K562 (cell line): ENCODE data around the gene IL11. TPM values are rescaled to one million over a fixed set of nuclear protein-coding genes. Genes with fewer than 3 reads are reported as not detected.

Experiments
- AFF4 ChIP-seq: sonication (generic); formaldehyde crosslinking; IDR thresholded peaks from 2 replicates; pipeline ENCODE4 v1.8.0; 2023; ENCODE audit warnings: mild to moderate bottlenecking, missing genetic modification reagents
- CAMTA2 ChIP-seq: fragments of 250-450 bp; sonication (Bioruptor Pico); conservative IDR thresholded peaks from 2 replicates; pipeline ENCODE4 v1.5.1; 2022
- CBX5 ChIP-seq: IDR thresholded peaks from 2 replicates; pipeline ENCODE4 v1.6.1; 2014; ENCODE audit warnings: low read depth, borderline replicate concordance
- CHD1 ChIP-seq: fragments of 200-600 bp; sonication (generic); IDR thresholded peaks from one replicate; pipeline ENCODE4 v1.6.1; 2012; ENCODE audit warnings: mild to moderate bottlenecking, moderate library complexity, low read length, inconsistent platforms
- DEAF1 ChIP-seq: fragments of 450-650 bp; formaldehyde crosslinking; IDR thresholded peaks from 2 replicates; pipeline ENCODE4 v1.4.0; 2020; ENCODE audit warnings: mild to moderate bottlenecking, moderate library complexity
- E2F1 ChIP-seq: sonication (generic); formaldehyde crosslinking; IDR thresholded peaks from 2 replicates; pipeline ENCODE4 v1.8.1; 2023; ENCODE audit warnings: mild to moderate bottlenecking, missing genetic modification reagents, moderate library complexity
- FOXP1 ChIP-seq: sonication (generic); formaldehyde crosslinking; IDR thresholded peaks from 2 replicates; pipeline ENCODE4 v1.8.0; 2022; ENCODE audit warnings: mild to moderate bottlenecking, missing genetic modification reagents
- KDM5B ChIP-seq: fragments of 200-600 bp; sonication (generic); IDR thresholded peaks from 2 replicates; pipeline ENCODE4 v1.6.1; 2012; ENCODE audit warnings: low read depth, mild to moderate bottlenecking, moderate library complexity, low read length, control low read depth, inconsistent platforms; ENCODE audit not compliant: insufficient replicate concordance
- NFATC3 ChIP-seq: fragments of 450-650 bp; IDR thresholded peaks from 2 replicates; pipeline ENCODE4 v1.6.1; 2017; ENCODE audit warnings: mild to moderate bottlenecking
- PHF21A ChIP-seq: fragments of 450-650 bp; IDR thresholded peaks from 2 replicates; pipeline ENCODE4 v1.6.1; 2017; ENCODE audit warnings: low read depth, borderline replicate concordance
- PHF8 ChIP-seq: fragments of 200-600 bp; sonication (generic); IDR thresholded peaks from 2 replicates; pipeline ENCODE4 v1.6.1; 2012; ENCODE audit warnings: mixed run types, mild to moderate bottlenecking, inconsistent platforms, low read length, moderate library complexity, borderline replicate concordance
- RBM15 ChIP-seq: fragments of 200-400 bp; formaldehyde crosslinking; IDR thresholded peaks from 2 replicates; pipeline ENCODE4 v1.6.1; 2018; ENCODE audit warnings: mild to moderate bottlenecking, low read length, moderate library complexity; ENCODE audit not compliant: insufficient read depth
- TBP ChIP-seq: optimal IDR thresholded peaks from 2 replicates; pipeline ENCODE3; 2011; ENCODE audit warnings: low read depth, low read length, improper control_type of control experiment
- TSC22D4 ChIP-seq: fragments of 450-650 bp; IDR thresholded peaks from 2 replicates; pipeline ENCODE4 v1.6.1; 2016; ENCODE audit warnings: missing genetic modification characterization, missing biosample characterization, control low read depth
- ZBTB1 ChIP-seq: sonication (generic); formaldehyde crosslinking; IDR thresholded peaks from 2 replicates; pipeline ENCODE4 v1.8.1; 2023; ENCODE audit warnings: missing genetic modification reagents, low read depth, mild to moderate bottlenecking, borderline replicate concordance
- ZBTB33 ChIP-seq: sonication (generic); formaldehyde crosslinking; IDR thresholded peaks from 2 replicates; pipeline ENCODE4 v1.8.1; 2023; ENCODE audit warnings: mild to moderate bottlenecking, missing genetic modification reagents
- ZBTB8A ChIP-seq: fragments of 450-650 bp; IDR thresholded peaks from 2 replicates; pipeline ENCODE4 v1.6.1; 2018; ENCODE audit warnings: mild to moderate bottlenecking, moderate library complexity; ENCODE audit not compliant: partially characterized antibody
- ZNF232 ChIP-seq: sonication (generic); formaldehyde crosslinking; IDR thresholded peaks from 2 replicates; pipeline ENCODE4 v1.8.0; 2022; ENCODE audit warnings: mild to moderate bottlenecking, missing genetic modification reagents
- polyA plus RNA-seq, 8 experiments: library from polyadenylated mRNA; depleted of rRNA in 4 of 8; stranded (reverse) in 5 of 8; unstranded in 3 of 8; fragments of >200 nt; fragmentation: Nextera tagmentation in 2 of 8; fragmentation: Illumina TruSeq in 1 of 8; extraction: Ambion mirVana in 2 of 8; extraction: Trizol in 1 of 8; gene quantifications; 2 replicates each; pipeline versions ENCODE4 v1.2.1 to v1.2.3, GENCODE V29; 2011 to 2014; ENCODE audit warnings: inconsistent platforms in 1 of 8, missing spikeins in 1 of 8
- total RNA-seq, 7 experiments: library from RNA; depleted of rRNA in 6 of 7; stranded (reverse); fragments of >200 nt in 6 of 7; fragmentation: Illumina TruSeq in 2 of 7; extraction: Trizol in 2 of 7; gene quantifications; 2 replicates each; pipeline versions ENCODE4 v1.2.1 to v1.2.3, GENCODE V29; 2011 to 2021; ENCODE audit warnings: low replicate concordance in 1 of 7

IL11 gene
- total and polyA plus RNA-seq, 9 of the 15 experiments (the other 6 are each of a cell fraction or from before 2014, with no cell fraction given) = 0.04 to 0.42 (median 0.06) TPM; not detected in 6

- no peak for TF ChIP-seq TSC22D4 (tag)
- TF ChIP-seq ZBTB8A = no peak
- TF ChIP-seq TBP = peak; percentile 41
- TF ChIP-seq DEAF1 (CRISPR knock-in tag) = no peak
- TF ChIP-seq E2F1 (CRISPR knock-in tag) = no peak
- no peak for TF ChIP-seq NFATC3
- no peak for TF ChIP-seq CBX5
- peak; percentile 80 for TF ChIP-seq CHD1
- no peak for TF ChIP-seq RBM15
- no peak for TF ChIP-seq FOXP1 (CRISPR knock-in tag)
- TF ChIP-seq ZNF232 (CRISPR knock-in tag) = 0 out of 2 replicates have a peak, but pooled peaks have one; percentile 54
- TF ChIP-seq ZBTB33 = no peak
- TF ChIP-seq PHF21A = 0 out of 2 replicates have a peak, but pooled peaks have one; percentile 19
- no peak for TF ChIP-seq CAMTA2
- peak; percentile 14; the same call in 1 of the 2 replicates for TF ChIP-seq PHF8
- peak; percentile 26 for TF ChIP-seq KDM5B
- peak; percentile 74; the same call in 1 of the 2 replicates for TF ChIP-seq AFF4 (CRISPR knock-in tag)
- no peak for TF ChIP-seq ZBTB1
Observed at GRCh38 chr19:55384131-55384919, 14.1 kb upstream of the IL11 start, which contains the start of gene TMEM238 (continued).
